OCI-LY1 (cell line): ENCODE data around the gene AGAP1.

Experiments used
- H2AFZ ChIP-seq: fragments of 200-600 bp; sonication (generic), shearing (Covaris generic); 2 replicates; pipeline ENCODE4 v1.6.0; 2014; ENCODE audit warnings: antibody characterized with exemption, mild to moderate bottlenecking, low read length
- H3F3A ChIP-seq: fragments of 200-600 bp; sonication (generic), shearing (Covaris generic); 2 replicates; pipeline ENCODE4 v1.6.0; 2014; ENCODE audit warnings: mild to moderate bottlenecking, antibody characterized with exemption, low read length, moderate library complexity; ENCODE audit not compliant: insufficient read depth
- H3K27ac ChIP-seq: fragments of 200-600 bp; sonication (generic); 2 replicates; pipeline ENCODE4 v1.5.1; 2014; ENCODE audit warnings: low read length, mixed run types, mild to moderate bottlenecking, low read depth; ENCODE audit not compliant: poor library complexity, severe bottlenecking
- H3K27me3 ChIP-seq: fragments of 200-600 bp; sonication (generic); 2 replicates; pipeline ENCODE4 v1.6.0; 2014; ENCODE audit warnings: antibody characterized with exemption, mild to moderate bottlenecking, low read length, moderate library complexity; ENCODE audit not compliant: insufficient read depth
- H3K36me3 ChIP-seq: fragments of 200-600 bp; sonication (generic); 2 replicates; pipeline ENCODE4 v1.6.1; 2014; ENCODE audit warnings: mild to moderate bottlenecking, antibody characterized with exemption, low read length, moderate library complexity, mixed read lengths; ENCODE audit not compliant: insufficient read depth
- H3K4me1 ChIP-seq: fragments of 200-600 bp; sonication (generic); 2 replicates; pipeline ENCODE4 v1.5.1; 2014; ENCODE audit warnings: mild to moderate bottlenecking, low read length, moderate library complexity; ENCODE audit not compliant: insufficient read depth, severe bottlenecking
- H3K4me2 ChIP-seq: fragments of 200-600 bp; sonication (generic), shearing (Covaris generic); 2 replicates; pipeline ENCODE4 v1.6.1; 2014; ENCODE audit warnings: low read length
- H3K4me3 ChIP-seq: fragments of 200-600 bp; sonication (generic); 2 replicates; pipeline ENCODE4 v1.5.1; 2014; ENCODE audit warnings: low read length, low read depth, mild to moderate bottlenecking, mixed read lengths; ENCODE audit not compliant: poor library complexity, severe bottlenecking
- H3K79me2 ChIP-seq: fragments of 200-600 bp; shearing (Covaris generic); 2 replicates; pipeline ENCODE4 v1.6.1; 2016; ENCODE audit warnings: mixed run types, low read length, mixed read lengths; ENCODE audit not compliant: insufficient read depth
- H3K9ac ChIP-seq: fragments of 200-600 bp; sonication (generic), shearing (Covaris generic); 2 replicates; pipeline ENCODE4 v1.6.1; 2014; ENCODE audit warnings: mild to moderate bottlenecking, low read length, mixed read lengths
- H3K9me2 ChIP-seq: fragments of 200-600 bp; sonication (generic), shearing (Covaris generic); 2 replicates; pipeline ENCODE4 v1.6.1; 2014; ENCODE audit warnings: low read depth, mild to moderate bottlenecking, low read length, mixed read lengths
- H3K9me3 ChIP-seq: fragments of 200-600 bp; shearing (Covaris generic); 2 replicates; pipeline ENCODE4 v1.6.1; 2014; ENCODE audit warnings: low read length, mixed read lengths
- H4K20me1 ChIP-seq: fragments of 200-600 bp; sonication (generic), shearing (Covaris generic); 2 replicates; pipeline ENCODE4 v1.6.0; 2016; ENCODE audit warnings: mild to moderate bottlenecking, low read length; ENCODE audit not compliant: insufficient read depth
- CTCF ChIP-seq: fragments of 200-600 bp; sonication (generic), shearing (Covaris generic); IDR thresholded peaks from 2 replicates; pipeline ENCODE4 v1.5.1; 2017; ENCODE audit warnings: mild to moderate bottlenecking, antibody characterized with exemption, low read length, moderate library complexity, mixed read lengths
- EZH2 ChIP-seq: fragments of 200-600 bp; sonication (generic), shearing (Covaris generic); IDR thresholded peaks from 2 replicates; pipeline ENCODE4 v1.8.0; 2017; ENCODE audit warnings: borderline replicate concordance, mixed run types, mild to moderate bottlenecking, antibody characterized with exemption, low read length, moderate library complexity, mixed read lengths

AGAP1 gene

GRCh38 chr2:235674812-235675211, 181.0 kb downstream of the AGAP1 start:
- H3K79me2 ChIP-seq = no peaks in the 10 kb centered on the region
- H3K9me3 ChIP-seq = no peaks in the 10 kb centered on the region
- H3K4me2 ChIP-seq = no peak overlapping the region
- no peaks in the 10 kb centered on the region for H3K9me2 ChIP-seq
- H3K4me3 ChIP-seq = no peak overlapping the region
- H3F3A ChIP-seq = no peaks in the 10 kb centered on the region
- H4K20me1 ChIP-seq = no peaks in the 10 kb centered on the region
- H2AFZ ChIP-seq = no peak overlapping the region
- H3K27me3 ChIP-seq = no peaks in the 10 kb centered on the region
- no peaks in the 10 kb centered on the region for H3K4me1 ChIP-seq
- TF ChIP-seq EZH2 = no peak
- TF ChIP-seq CTCF = no peak
- no peak overlapping the region for H3K27ac ChIP-seq
- no peak overlapping the region for H3K9ac ChIP-seq
- no peaks in the 10 kb centered on the region for H3K36me3 ChIP-seq

GRCh38 chr2:235675678-235676535, 182.1 kb downstream of the AGAP1 start:
- Histone ChIP-seq H3K4me2 (no peak overlapping the region), H3K9me3 (no peaks in the 10 kb centered on the region), H3K4me3 (no peak overlapping the region), H3K79me2 (no peaks in the 10 kb centered on the region), H3K27ac (no peak overlapping the region), H2AFZ (no peak overlapping the region), H3K9me2 (no peaks in the 10 kb centered on the region), H4K20me1 (no peaks in the 10 kb centered on the region), H3K27me3 (no peaks in the 10 kb centered on the region), H3K36me3 (no peaks in the 10 kb centered on the region), H3K4me1 (no peaks in the 10 kb centered on the region), H3K9ac (no peak overlapping the region), H3F3A (no peaks in the 10 kb centered on the region)
- no peak for TF ChIP-seq EZH2
- no peak for TF ChIP-seq CTCF

- Histone ChIP-seq H3K27me3 (no peaks in the 10 kb centered on the region), H3K9me2 (no peaks in the 10 kb centered on the region), H3K79me2 (no peaks in the 10 kb centered on the region), H3K9me3 (no peaks in the 10 kb centered on the region), H3K27ac (no peak overlapping the region), H2AFZ (no peak overlapping the region), H3K9ac (no peak overlapping the region), H4K20me1 (no peaks in the 10 kb centered on the region), H3K4me1 (no peaks in the 10 kb centered on the region), H3F3A (no peaks in the 10 kb centered on the region), H3K4me2 (no peak overlapping the region), H3K4me3 (no peak overlapping the region), H3K36me3 (no peaks in the 10 kb centered on the region)
- TF ChIP-seq EZH2 (no peak), CTCF (no peak)
Observed at GRCh38 chr2:235676536-235676799, 182.6 kb downstream of the AGAP1 start.
